ENCODE data around the gene LYL1. TPM values are rescaled to one million over a fixed set of nuclear protein-coding genes. Genes with fewer than 3 reads are reported as not detected.

LYL1 gene
- total RNA-seq, 2 experiments from 2014 or later = 66.8 to 72.5 TPM

- intact Hi-C loops (cut with micrococcal nuclease; ENCODE audit: unreplicated experiment) = no loop called here
- BruUV-seq (replicated peaks) = no TSS peak
- Histone ChIP-seq H4K20me1 (ENCODE audit: insufficient read depth, low read length) (no peaks in the 10 kb centered on the region), H3K9me3 (ENCODE audit: low read length) (no peaks in the 10 kb centered on the region), H3K4me3 (ENCODE audit: low read depth, low read length, poor library complexity, severe bottlenecking) (no peak overlapping the region), H3K79me2 (ENCODE audit: insufficient read depth, low read depth, low read length) (no peaks in the 10 kb centered on the region), H3K4me2 (ENCODE audit: low read length) (no peak overlapping the region), H3K9me2 (ENCODE audit: insufficient read depth, low read length) (no peaks in the 10 kb centered on the region), H3K27ac (ENCODE audit: low read depth, low read length, poor library complexity, severe bottlenecking) (no peak overlapping the region), H2AFZ (ENCODE audit: low read length) (no peak overlapping the region), H3K36me3 (ENCODE audit: insufficient read depth, low read length) (no peaks in the 10 kb centered on the region), H3K4me1 (ENCODE audit: insufficient read depth, low read length, poor library complexity, severe bottlenecking) (no peaks in the 10 kb centered on the region)
- DNase-seq (ENCODE audit: low spot score) = no peak
- ChIA-PET CTCF (ENCODE audit: unreplicated experiment) (no interaction called here), POLR2A (interaction anchor here (1.0 kb wide), 1 partner anchor 22 kb away, joined by 4 read pairs; no protein-coding TSS in a partner anchor)
- TF ChIP-seq CTCF (conservative IDR thresholded peaks at IDR 0.05; ENCODE audit: low read length) (no peak), EZH2phosphoT487 (IDR thresholded peaks at IDR 0.05; ENCODE audit: borderline replicate concordance, low read depth, low read length) (no peak)
These were observed 19.7 kb downstream of the LYL1 start for GRCh38 chr19:13083008-13083404.

- Histone ChIP-seq H3K9me2 (ENCODE audit: insufficient read depth, low read length) (no peaks in the 10 kb centered on the region), H3K79me2 (ENCODE audit: insufficient read depth, low read depth, low read length) (no peaks in the 10 kb centered on the region), H4K20me1 (ENCODE audit: insufficient read depth, low read length) (no peaks in the 10 kb centered on the region), H3K36me3 (ENCODE audit: insufficient read depth, low read length) (no peaks in the 10 kb centered on the region), H3K4me3 (ENCODE audit: low read depth, low read length, poor library complexity, severe bottlenecking) (no peak overlapping the region), H3K27ac (ENCODE audit: low read depth, low read length, poor library complexity, severe bottlenecking) (no peak overlapping the region), H3K9me3 (ENCODE audit: low read length) (no peaks in the 10 kb centered on the region), H2AFZ (ENCODE audit: low read length) (no peak overlapping the region), H3K4me2 (ENCODE audit: low read length) (no peak overlapping the region), H3K4me1 (ENCODE audit: insufficient read depth, low read length, poor library complexity, severe bottlenecking) (peaks cover under 1% of the 10 kb centered on the region)
- BruUV-seq (replicated peaks) = no TSS peak
- ChIA-PET CTCF (ENCODE audit: unreplicated experiment) (no interaction called here), POLR2A (interaction anchor here (1.0 kb wide), 1 partner anchor 22 kb away, joined by 4 read pairs; no protein-coding TSS in a partner anchor)
- DNase-seq (ENCODE audit: low spot score) = no peak
- TF ChIP-seq EZH2phosphoT487 (IDR thresholded peaks at IDR 0.05; ENCODE audit: borderline replicate concordance, low read depth, low read length) (no peak), CTCF (conservative IDR thresholded peaks at IDR 0.05; ENCODE audit: low read length) (peak; percentile 68)
- intact Hi-C loops (cut with micrococcal nuclease; ENCODE audit: unreplicated experiment) = no loop called here
These were observed 20.3 kb downstream of the LYL1 start for GRCh38 chr19:13082192-13083007.

GRCh38 chr19:13079542-13079986, 23.1 kb downstream of the LYL1 start:
- Histone ChIP-seq H3K9me2 (ENCODE audit: insufficient read depth, low read length) (no peaks in the 10 kb centered on the region), H3K4me3 (ENCODE audit: low read depth, low read length, poor library complexity, severe bottlenecking) (no peak overlapping the region), H3K79me2 (ENCODE audit: insufficient read depth, low read depth, low read length) (no peaks in the 10 kb centered on the region), H3K9me3 (ENCODE audit: low read length) (no peaks in the 10 kb centered on the region), H4K20me1 (ENCODE audit: insufficient read depth, low read length) (no peaks in the 10 kb centered on the region), H3K36me3 (ENCODE audit: insufficient read depth, low read length) (no peaks in the 10 kb centered on the region), H3K4me1 (ENCODE audit: insufficient read depth, low read length, poor library complexity, severe bottlenecking) (peaks cover 6% of the 10 kb centered on the region), H3K4me2 (ENCODE audit: low read length) (no peak overlapping the region), H3K27ac (ENCODE audit: low read depth, low read length, poor library complexity, severe bottlenecking) (no peak overlapping the region), H2AFZ (ENCODE audit: low read length) (no peak overlapping the region)
- BruUV-seq (replicated peaks) = no TSS peak
- DNase-seq (ENCODE audit: low spot score) = no peak
- TF ChIP-seq CTCF (conservative IDR thresholded peaks at IDR 0.05; ENCODE audit: low read length) (no peak), EZH2phosphoT487 (IDR thresholded peaks at IDR 0.05; ENCODE audit: borderline replicate concordance, low read depth, low read length) (no peak)
- POLR2A ChIA-PET = no interaction called here
- CTCF ChIA-PET (ENCODE audit: unreplicated experiment) = interaction anchor here (0.5 kb wide), 1 partner anchor 17 kb away, joined by 3 read pairs; no protein-coding TSS in a partner anchor
- intact Hi-C loops (cut with micrococcal nuclease; ENCODE audit: unreplicated experiment) = no loop called here
